ENCODE data around the gene MRPL3. TPM values are rescaled to one million over a fixed set of nuclear protein-coding genes. Genes with fewer than 3 reads are reported as not detected.

The MRPL3 gene
- polyA plus RNA-seq, 1 of the 3 experiments (the other 2 are of a cell fraction): 73.7 TPM

DNA sequence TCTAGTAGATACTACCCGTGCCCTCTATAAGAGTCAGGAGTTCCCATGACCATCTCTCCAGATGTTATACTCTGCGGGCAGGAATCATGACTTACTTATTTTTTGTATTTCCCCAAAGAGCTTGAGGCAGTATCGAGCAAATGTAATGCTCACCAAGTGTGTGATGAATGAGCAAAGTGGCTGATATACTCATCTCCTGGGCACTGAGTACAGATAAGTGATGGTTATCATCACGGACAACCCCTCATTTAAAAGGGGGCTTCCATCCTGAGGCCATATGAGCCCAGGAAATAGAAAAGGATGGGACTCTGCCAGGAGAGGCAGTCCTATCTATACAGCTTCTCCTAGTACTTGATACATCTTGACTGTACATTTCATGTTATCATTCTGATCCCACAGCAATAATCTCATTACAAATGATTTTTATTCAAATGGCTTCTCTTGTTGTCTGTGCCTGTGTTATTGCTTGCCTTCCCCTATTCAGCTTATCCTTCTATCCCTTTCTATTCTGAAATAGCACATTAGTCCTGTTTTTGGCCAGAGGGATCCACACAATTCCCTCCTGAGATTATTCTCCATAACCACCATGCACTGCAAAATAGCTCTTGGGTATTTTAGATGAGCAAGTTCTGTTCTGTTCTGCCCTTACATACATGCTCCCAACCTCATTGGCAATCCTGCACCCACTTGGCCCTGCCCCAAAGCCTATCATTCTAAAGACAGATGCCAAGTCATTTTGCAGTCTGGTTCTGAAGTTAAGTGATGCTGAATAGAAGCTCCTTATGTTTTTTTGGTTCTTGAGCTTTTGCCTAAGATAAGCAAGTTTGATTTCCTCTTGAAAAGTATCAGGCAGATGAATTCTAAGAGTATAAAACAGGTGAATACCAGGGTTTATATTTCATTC is 48.0 kb upstream of the MRPL3 start:
- no peaks in the 10 kb centered on the region for H3K9me2 ChIP-seq
- WGBS (ENCODE audit: low lambda C conversion rate): 18% methylated on average over 4 of the region's 4 CpGs
- no peak overlapping the region for H3K9ac ChIP-seq
- peak overlapping the region in 1 of 2 experiments; percentile 58; a peak in 2 of 4 replicates for H3K27ac ChIP-seq (ENCODE audit: low read depth in 2 of 2, low read length in 1 of 2)
- no peak overlapping the region for H2AFZ ChIP-seq (ENCODE audit: low read depth)
- no peaks in the 10 kb centered on the region for H3K9me3 ChIP-seq
- no peaks in the 10 kb centered on the region for H3F3A ChIP-seq (replicated peaks; ENCODE audit: insufficient read depth)
- DNase-seq: peak; percentile 54
- H3K4me3 ChIP-seq (ENCODE audit: low read depth in 2 of 2, low read length in 1 of 2): no peak overlapping the region
- H4K20me1 ChIP-seq (ENCODE audit: insufficient read depth): no peaks in the 10 kb centered on the region
- TF ChIP-seq RCOR1 (IDR thresholded peaks at IDR 0.05; ENCODE audit: low read length) (peak; percentile 65), SIN3A (IDR thresholded peaks at IDR 0.05; ENCODE audit: borderline replicate concordance, low read depth, low read length) (no peak), ELF1 (IDR thresholded peaks at IDR 0.05) (no peak), SMC3 (IDR thresholded peaks at IDR 0.05; ENCODE audit: low read depth, low read length) (no peak), GABPA (IDR thresholded peaks at IDR 0.05; ENCODE audit: low read depth) (no peak), RFX5 (IDR thresholded peaks at IDR 0.05; ENCODE audit: low read length) (no peak), TCF12 (IDR thresholded peaks at IDR 0.05) (0 out of 2 replicates have a peak, but pooled peaks have one; percentile 9), MEF2A (IDR thresholded peaks at IDR 0.05; ENCODE audit: borderline replicate concordance, low read depth) (no peak), CHD2 (IDR thresholded peaks at IDR 0.05; ENCODE audit: low read length, partially characterized antibody) (peak; percentile 43), TAF1 (IDR thresholded peaks at IDR 0.05; ENCODE audit: borderline replicate concordance, low read depth, low read length) (no peak), YY1 (IDR thresholded peaks at IDR 0.05; ENCODE audit: low read depth) (no peak), MAX (IDR thresholded peaks at IDR 0.05; ENCODE audit: low read depth) (no peak), GATA2 (CRISPR knock-in tag; IDR thresholded peaks at IDR 0.05) (peak; percentile 91), EP300 (IDR thresholded peaks at IDR 0.05; ENCODE audit: borderline replicate concordance in 1 of 2, low read depth in 1 of 2, low read length in 1 of 2) (peak in 1 of 2 experiments; percentile 55; a peak in 1 of 4 replicates)
- H3K36me3 ChIP-seq (replicated peaks in 1 of 2; ENCODE audit: control insufficient read depth in 1 of 2, insufficient read depth in 2 of 2, low read length in 1 of 2): no peaks in the 10 kb centered on the region
- ChIA-PET CTCF (interaction anchor here (0.6 to 2.6 kb wide), 9 partner anchors 9 to 517 kb away, joined by 3 to 12 read pairs (median 5); partner anchors contain the start of gene CPNE4), POLR2A (no interaction called here)
- H3K27me3 ChIP-seq (ENCODE audit: insufficient read depth): no peaks in the 10 kb centered on the region
- H3K4me1 ChIP-seq (ENCODE audit: control insufficient read depth in 1 of 2, insufficient read depth in 2 of 2, low read depth in 1 of 2, low read length in 1 of 2): peaks cover 0 to 8% of the 10 kb centered on the region in 2 experiments; a peak in 2 of 4 replicates
- H3K79me2 ChIP-seq (ENCODE audit: insufficient read depth): no peaks in the 10 kb centered on the region
- H3K4me2 ChIP-seq: no peak overlapping the region

DNA sequence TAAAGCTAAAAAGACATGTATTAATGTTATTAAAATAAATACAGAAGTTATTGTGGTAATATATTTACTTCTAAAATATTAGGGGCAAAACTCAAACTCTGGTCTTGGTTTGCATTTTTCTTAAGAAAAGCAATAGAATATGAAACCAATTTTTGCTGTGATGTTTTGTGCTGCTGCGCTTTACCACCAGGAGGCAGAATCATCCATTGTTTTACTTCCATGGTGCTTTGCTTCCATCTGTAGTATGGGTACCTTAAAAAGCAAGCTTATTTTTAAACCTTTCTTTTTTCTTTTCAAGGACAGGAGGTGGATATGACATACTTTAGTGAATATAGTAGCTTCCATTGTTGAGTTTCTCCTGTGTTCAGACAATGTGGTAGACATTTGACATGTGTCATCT is 46.6 kb upstream of the MRPL3 start:
- no peaks in the 10 kb centered on the region for H3K9me3 ChIP-seq
- ChIA-PET POLR2A (no interaction called here), CTCF (interaction anchor here (0.7 to 3.1 kb wide), 11 partner anchors 10 to 516 kb away, joined by 3 to 12 read pairs (median 5); partner anchors contain the start of gene CPNE4)
- H3K27ac ChIP-seq (ENCODE audit: low read depth in 2 of 2, low read length in 1 of 2): no peak overlapping the region
- H3K27me3 ChIP-seq (ENCODE audit: insufficient read depth): no peaks in the 10 kb centered on the region
- H3K79me2 ChIP-seq (ENCODE audit: insufficient read depth): no peaks in the 10 kb centered on the region
- H3K4me3 ChIP-seq (ENCODE audit: low read depth in 2 of 2, low read length in 1 of 2): no peak overlapping the region
- H2AFZ ChIP-seq (ENCODE audit: low read depth): no peak overlapping the region
- no peak for DNase-seq
- no peaks in the 10 kb centered on the region for H4K20me1 ChIP-seq (ENCODE audit: insufficient read depth)
- no peaks in the 10 kb centered on the region for H3K9me2 ChIP-seq
- no peaks in the 10 kb centered on the region for H3F3A ChIP-seq (replicated peaks; ENCODE audit: insufficient read depth)
- peaks cover 0 to 8% of the 10 kb centered on the region in 2 experiments; a peak in 2 of 4 replicates for H3K4me1 ChIP-seq (ENCODE audit: control insufficient read depth in 1 of 2, insufficient read depth in 2 of 2, low read depth in 1 of 2, low read length in 1 of 2)
- 73% methylated on average over 1 of the region's 1 CpG for WGBS (ENCODE audit: low lambda C conversion rate)
- no peak overlapping the region for H3K9ac ChIP-seq
- no peaks in the 10 kb centered on the region for H3K36me3 ChIP-seq (replicated peaks in 1 of 2; ENCODE audit: control insufficient read depth in 1 of 2, insufficient read depth in 2 of 2, low read length in 1 of 2)
- H3K4me2 ChIP-seq: no peak overlapping the region
- TF ChIP-seq NRF1 (IDR thresholded peaks at IDR 0.05; ENCODE audit: low read depth, low read length) (no peak), RAD21 (IDR thresholded peaks at IDR 0.05; ENCODE audit: low read length) (peak; percentile 55), SMC3 (IDR thresholded peaks at IDR 0.05; ENCODE audit: low read depth, low read length) (peak; percentile 26; the same call in 1 of the 2 replicates), CTCF (IDR thresholded peaks at IDR 0.05) (peak; percentile 57)
